GM20431 (cell line): ENCODE data around the gene SNAPC2.
"Not testable (repeated sequence)": the region's sequence is repeated elsewhere in the genome, so short reads cannot be mapped to it uniquely, and the experiment has no call there.

Experiments
- in situ Hi-C: fragments of 300-500 bp; cut with MseI, MboI; formaldehyde crosslinking; loops from one replicate; pipeline ENCODE4 v1.15.0; 2020; ENCODE audit warnings: low sequenced_read_pairs; ENCODE audit not compliant: unreplicated experiment

The SNAPC2 gene

GRCh38 chr19:7887408-7888144 lies 32.6 kb upstream of the SNAPC2 start:
- in situ Hi-C loops = no loop called here

GRCh38 chr19:7888145-7888825 lies 31.9 kb upstream of the SNAPC2 start, which contains the start of gene LRRC8E:
LRRC8E (plus strand) TSS chr19:7888510; CDS start chr19:7895604, 7,094 bp downstream.
- in situ Hi-C loops = no loop called here

- in situ Hi-C loops = no loop called here
Observed at GRCh38 chr19:7888826-7889217, 31.3 kb upstream of the SNAPC2 start.

GRCh38 chr19:7893362-7894101 lies 26.6 kb upstream of the SNAPC2 start:
- in situ Hi-C loops = not testable (repeated sequence)

- in situ Hi-C loops = no loop called here
Observed at GRCh38 chr19:7894612-7895309, 25.4 kb upstream of the SNAPC2 start.

- in situ Hi-C loops = no loop called here
Observed at GRCh38 chr19:7895565-7895964, 24.6 kb upstream of the SNAPC2 start.

- in situ Hi-C loops = no loop called here
Observed at GRCh38 chr19:7897292-7897691, 22.8 kb upstream of the SNAPC2 start.

GRCh38 chr19:7898967-7899366 lies 21.2 kb upstream of the SNAPC2 start:
- in situ Hi-C loops = no loop called here

GRCh38 chr19:7899751-7900378 lies 20.3 kb upstream of the SNAPC2 start:
- in situ Hi-C loops = no loop called here

- in situ Hi-C loops = no loop called here
Observed at GRCh38 chr19:7900401-7900870, 19.7 kb upstream of the SNAPC2 start.

GRCh38 chr19:7900931-7901330 lies 19.2 kb upstream of the SNAPC2 start:
- in situ Hi-C loops = no loop called here

- in situ Hi-C loops = no loop called here
Observed at GRCh38 chr19:7901337-7901736, 18.8 kb upstream of the SNAPC2 start.

- in situ Hi-C loops = no loop called here
Observed at GRCh38 chr19:7902796-7903243, 17.3 kb upstream of the SNAPC2 start.

GRCh38 chr19:7903244-7904073 lies 16.7 kb upstream of the SNAPC2 start, which contains the start of gene MAP2K7:
MAP2K7 (plus strand) TSS chr19:7903877; CDS start chr19:7903945, 68 bp downstream.
- in situ Hi-C loops = no loop called here

- in situ Hi-C loops = no loop called here
Observed at GRCh38 chr19:7904074-7905020, 15.8 kb upstream of the SNAPC2 start.

GRCh38 chr19:7905268-7905667 lies 14.9 kb upstream of the SNAPC2 start:
- in situ Hi-C loops = no loop called here

- in situ Hi-C loops = no loop called here
Observed at GRCh38 chr19:7905859-7906258, 14.3 kb upstream of the SNAPC2 start.

- in situ Hi-C loops = no loop called here
Observed at GRCh38 chr19:7907122-7907521, 13.0 kb upstream of the SNAPC2 start.
